Fibroblast of mammary gland (primary cell): ENCODE measurements around the gene TRAPPC5.

ENCODE experiments used
- DNase-seq: peaks from one replicate; pipeline ENCODE4 v3.0.0-alpha.2; 2010; ENCODE audit warnings: low read depth
- H3K4me3 ChIP-seq: 2 replicates; pipeline ENCODE4 v1.5.1; 2011; ENCODE audit warnings: low read depth, mild to moderate bottlenecking, low read length, moderate library complexity; ENCODE audit not compliant: control insufficient read depth
- CTCF ChIP-seq: conservative IDR thresholded peaks from 2 replicates; pipeline ENCODE4 v1.5.1; 2011; ENCODE audit warnings: low read depth, low read length, inconsistent platforms; ENCODE audit not compliant: control insufficient read depth, insufficient read depth

Gene TRAPPC5

DNA sequence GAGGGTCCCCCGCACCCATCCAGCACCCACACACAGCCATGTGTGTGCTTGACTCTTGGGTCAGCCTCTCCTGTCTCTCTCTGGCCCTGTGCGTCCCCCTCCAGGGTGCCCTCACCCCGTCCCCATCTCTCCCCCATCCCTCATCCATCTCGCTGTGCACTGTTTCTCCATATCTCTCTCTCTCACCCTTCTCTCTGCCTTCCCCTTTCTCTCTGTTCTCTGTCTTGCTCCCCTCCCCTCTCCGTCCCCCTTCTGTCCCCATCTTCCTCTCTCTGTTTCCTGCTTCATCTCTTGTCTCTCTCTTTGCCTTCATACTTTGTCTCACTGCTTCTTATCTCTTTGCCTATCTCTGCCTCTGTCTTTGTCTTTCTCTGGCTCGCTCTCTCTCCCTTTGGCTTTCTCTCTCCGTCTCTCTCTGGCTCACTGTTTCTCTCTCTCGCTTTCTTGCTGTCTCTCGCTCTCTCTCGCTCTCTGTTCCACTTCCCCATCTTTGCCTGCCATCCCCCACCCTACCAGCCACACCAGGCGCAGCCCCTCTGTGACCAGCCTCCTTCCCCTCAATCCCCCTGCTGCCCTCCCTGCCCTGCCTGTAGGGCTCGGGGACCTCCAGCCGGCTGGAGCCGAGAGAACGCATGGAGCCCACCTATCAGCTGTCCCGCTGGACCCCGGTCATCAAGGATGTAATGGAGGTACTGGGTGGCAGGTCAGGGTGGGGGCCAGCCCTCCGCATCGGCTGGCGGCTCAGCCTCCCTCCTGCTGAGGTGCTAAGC is 34.8 kb upstream of the TRAPPC5 start:
- no peak overlapping the region for H3K4me3 ChIP-seq
- no peak for TF ChIP-seq CTCF
- no peak for DNase-seq

GRCh38 chr19:7646426-7646700 is 34.3 kb upstream of the TRAPPC5 start:
- no peak for DNase-seq
- no peak overlapping the region for H3K4me3 ChIP-seq
- TF ChIP-seq CTCF: no peak

DNA sequence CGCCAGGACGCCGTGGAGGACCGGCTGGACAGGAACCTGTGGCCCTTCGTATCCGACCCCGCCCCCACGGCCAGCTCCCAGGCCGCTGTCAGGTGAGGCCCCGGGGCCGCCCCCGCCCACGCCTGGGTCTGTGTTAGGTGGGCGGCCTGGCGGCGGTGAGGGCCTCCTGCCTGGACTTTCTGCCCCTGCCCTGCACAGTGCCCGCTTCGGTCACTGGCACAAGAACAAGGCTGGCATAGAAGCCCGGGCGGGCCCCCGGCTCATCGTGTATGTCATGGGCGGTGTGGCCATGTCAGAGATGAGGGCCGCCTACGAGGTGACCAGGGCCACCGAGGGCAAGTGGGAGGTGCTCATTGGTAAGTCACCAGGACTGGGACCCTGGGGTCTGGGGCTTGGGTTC is 33.5 kb upstream of the TRAPPC5 start:
- no peak overlapping the region for H3K4me3 ChIP-seq
- no peak for DNase-seq
- TF ChIP-seq CTCF: no peak

DNA sequence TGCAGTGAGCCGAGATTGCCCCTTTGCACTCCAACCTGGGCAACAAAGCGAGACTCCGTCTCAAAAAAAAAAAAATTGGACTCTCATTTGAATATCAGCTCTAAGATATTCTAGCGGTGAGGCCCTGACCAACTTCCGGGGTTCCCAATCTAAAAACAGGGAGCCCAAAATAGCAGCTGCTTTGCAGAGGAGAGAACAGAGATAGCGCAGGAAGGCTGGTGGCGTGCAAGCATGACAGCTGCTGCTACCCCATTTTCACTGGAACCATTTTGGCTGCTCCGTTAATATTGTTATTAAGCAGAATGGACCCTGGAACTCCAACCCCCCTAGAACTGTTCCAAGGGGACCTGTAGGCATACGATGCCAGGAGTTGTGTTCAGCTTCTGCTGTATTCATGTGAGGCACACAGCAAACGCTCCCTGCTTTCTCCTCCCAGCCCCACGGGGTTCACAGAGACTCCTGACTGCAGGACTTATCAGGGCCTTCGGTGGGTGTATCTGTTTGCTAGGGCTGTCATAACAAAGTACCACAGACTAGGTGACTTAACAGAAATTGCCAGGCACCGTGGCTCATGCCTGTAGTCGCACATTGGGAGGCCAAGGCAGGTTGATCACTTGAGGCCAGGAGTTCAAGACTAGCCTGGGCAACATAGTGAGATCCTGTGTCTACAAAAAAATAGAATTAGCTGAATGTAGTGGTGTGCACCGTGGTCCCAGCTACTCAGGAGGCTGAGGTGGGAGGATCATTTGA is 32.2 kb upstream of the TRAPPC5 start:
- no peak overlapping the region for H3K4me3 ChIP-seq
- TF ChIP-seq CTCF: no peak
- no peak for DNase-seq

GRCh38 chr19:7650148-7650547 is 30.5 kb upstream of the TRAPPC5 start:
- TF ChIP-seq CTCF: no peak
- no peak for DNase-seq
- H3K4me3 ChIP-seq: no peak overlapping the region

GRCh38 chr19:7652061-7652641 is 28.5 kb upstream of the TRAPPC5 start:
- H3K4me3 ChIP-seq: peak overlapping the region; percentile 7
- peak; percentile 88 for TF ChIP-seq CTCF
- peak; percentile 82 for DNase-seq

DNA sequence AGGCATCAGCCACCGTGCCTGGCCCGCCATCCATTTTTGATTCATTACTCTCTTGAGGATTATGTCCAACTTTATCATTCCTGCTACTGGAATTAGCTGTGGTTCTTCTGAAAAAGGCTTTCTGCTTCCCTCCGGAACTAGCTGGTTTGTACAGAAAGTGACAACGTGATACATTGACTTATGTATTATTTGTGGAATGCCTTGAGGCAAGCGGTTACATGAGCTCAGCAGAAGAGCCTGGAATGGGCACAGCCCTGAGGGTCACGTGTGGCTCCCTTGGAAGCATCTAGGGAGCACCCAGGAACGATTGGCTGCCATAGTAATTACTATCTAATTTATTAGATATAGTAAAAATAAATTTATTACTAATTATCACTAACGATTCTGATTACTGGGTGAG is 26.2 kb upstream of the TRAPPC5 start:
- peak; percentile 7 for DNase-seq
- TF ChIP-seq CTCF: no peak
- no peak overlapping the region for H3K4me3 ChIP-seq
